NCI-H1930 (cell line): ENCODE data around the gene RTN4RL1.

Experiments
- DNase-seq, 2 experiments: peaks; one replicate each; lab custom pipeline; 2025; lab: John Stamatoyannopoulos, UW

RTN4RL1 gene

DNA sequence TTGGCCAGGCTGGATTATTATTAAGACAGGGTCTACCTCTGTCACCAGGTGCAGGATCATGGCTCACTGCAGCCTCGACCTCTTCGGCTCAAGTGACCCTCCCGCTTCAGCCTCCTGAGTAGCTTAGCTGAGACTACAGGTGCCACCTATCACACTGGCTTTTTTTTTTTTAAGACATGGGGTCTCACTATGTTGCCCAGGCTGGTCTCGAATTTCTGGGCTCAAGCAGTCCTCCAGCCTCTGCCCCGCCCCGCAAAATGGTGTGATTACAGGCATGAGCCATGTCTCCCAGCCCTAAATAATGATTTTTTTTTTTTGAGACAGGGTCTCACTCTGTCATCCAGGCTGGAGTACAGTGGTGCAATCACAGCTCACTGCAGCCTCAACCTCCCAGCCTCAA is 22.5 kb upstream of the RTN4RL1 start:
- no peak for DNase-seq

DNA sequence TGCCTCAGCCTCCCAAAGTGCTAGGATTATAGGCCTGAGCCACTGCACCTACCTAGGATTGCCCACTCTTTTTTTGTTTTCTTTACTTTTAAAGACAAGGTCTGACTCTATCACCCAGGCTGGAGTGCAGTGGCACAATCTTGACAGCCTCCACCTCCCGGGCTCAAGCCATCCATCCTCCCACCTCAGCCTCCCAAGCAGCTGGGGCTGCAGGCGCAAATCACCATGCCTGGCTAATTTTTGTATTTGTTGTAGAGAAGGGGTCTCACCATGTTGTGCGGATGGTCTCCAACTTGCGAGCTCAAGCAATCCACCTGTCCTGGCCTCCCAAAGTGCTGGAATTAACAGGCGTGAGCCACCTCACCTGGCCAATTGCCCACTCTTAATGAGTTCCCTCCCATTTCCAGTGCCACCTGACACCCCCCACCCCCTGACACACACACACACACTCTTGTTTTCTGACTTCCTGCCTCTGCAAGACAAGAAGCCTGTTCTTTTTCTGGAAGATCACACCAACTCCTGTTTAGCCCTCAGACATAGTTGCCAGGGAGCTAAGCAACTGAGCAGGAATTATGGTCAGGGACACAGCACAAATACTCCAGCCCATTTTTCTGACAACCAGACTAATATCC is 19.2 kb upstream of the RTN4RL1 start:
- no peak for DNase-seq

DNA sequence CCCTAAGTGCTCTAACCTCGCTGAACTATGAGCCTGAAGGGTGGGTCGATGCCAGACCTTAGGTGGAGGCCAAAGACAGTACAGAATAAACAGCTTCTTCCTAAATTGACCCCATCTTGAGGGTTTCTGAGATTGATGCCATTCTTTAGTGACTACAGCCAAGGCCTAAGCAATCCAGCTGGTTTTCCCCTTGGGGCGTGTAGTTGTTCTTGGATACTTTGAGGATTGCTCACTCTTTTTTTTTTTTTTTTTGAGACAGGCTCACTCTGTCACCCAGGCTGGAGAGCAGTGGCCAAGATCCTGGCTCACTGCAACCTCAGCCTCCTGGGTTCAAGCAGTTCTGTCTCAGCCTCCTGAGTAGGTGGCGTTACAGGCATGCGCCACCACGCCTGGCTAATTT is 18.7 kb upstream of the RTN4RL1 start:
- DNase-seq: no peak

DNA sequence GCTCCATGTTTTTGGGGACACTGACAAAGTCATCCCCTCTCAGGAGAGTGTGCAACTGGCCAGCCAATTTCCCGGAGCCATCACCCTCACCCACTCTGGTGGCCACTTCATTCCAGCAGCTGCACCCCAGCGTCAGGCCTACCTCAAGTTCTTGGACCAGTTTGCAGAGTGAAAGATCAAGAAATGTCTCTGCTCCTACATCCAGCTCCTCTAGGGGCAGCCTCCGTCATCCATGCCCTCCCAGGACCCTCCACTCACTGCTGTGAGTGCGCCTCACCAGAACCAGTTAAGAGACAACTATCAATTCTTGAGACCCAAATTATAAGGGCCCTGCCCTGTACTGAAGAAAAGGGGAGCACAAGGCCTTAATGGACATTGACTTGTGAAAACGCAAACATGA is 17.8 kb upstream of the RTN4RL1 start:
- no peak for DNase-seq

DNA sequence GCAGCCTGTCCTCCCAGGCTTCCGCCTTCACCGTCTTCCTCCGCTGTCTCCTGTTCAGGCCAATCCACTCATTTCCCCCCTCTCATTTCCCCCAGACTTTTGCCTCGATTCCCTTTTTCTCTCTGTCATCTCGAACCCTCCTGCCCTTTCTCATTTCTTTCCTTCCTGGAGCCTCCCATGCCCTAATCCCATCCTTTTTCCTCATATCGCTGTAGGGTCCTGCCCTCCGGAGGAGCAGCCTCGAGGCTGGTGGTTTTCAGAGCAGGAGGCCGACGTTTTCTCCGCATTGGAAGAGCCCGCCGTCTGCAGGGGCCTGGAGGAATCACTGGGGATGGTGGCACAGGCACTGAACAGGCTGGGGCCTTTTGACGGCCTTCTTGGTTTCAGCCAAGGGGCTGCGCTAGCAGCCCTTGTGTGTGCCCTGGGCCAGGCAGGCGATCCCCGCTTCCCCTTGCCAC is 17.3 kb upstream of the RTN4RL1 start:
- DNase-seq: peak; percentile 31 to 54

DNA sequence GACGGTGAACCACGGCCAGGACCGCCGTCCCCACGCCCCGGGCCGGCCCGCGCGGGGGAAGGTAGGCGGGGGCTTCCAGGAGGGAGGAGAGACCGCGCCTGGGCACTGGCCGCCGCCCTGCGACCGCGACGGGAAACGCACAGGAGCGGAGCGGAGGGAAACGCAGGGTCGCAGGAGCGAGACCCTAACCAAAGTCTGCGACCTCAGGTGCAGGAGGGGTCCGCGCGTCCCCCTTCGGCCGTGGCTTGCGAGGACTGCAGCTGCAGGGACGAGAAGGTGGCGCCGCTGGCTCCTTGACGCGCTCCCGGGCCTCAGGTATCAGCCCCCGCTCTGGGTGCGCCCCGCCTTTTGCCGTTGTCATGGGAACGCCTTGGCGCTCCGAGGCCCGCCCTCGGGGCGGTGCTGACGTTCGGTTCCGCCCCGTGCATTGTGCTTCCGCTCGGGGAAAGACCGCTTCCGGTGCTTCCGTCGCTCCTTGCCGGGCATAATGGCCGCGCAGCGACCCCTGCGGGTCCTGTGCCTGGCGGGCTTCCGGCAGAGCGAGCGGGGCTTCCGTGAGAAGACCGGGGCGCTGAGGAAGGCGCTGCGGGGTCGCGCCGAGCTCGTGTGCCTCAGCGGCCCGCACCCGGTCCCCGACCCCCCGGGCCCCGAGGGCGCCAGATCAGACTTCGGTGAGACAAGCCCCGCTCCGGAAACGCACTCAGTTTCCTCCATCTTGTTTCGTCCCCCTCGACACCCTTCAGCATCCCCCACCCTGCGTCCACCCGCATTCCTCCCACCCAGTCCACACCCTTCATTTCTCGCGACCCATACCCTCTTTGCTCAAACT is 16.6 kb upstream of the RTN4RL1 start, which contains the start of gene OVCA2:
Gene OVCA2 (plus strand): TSS at position 462 of the 829 bp plus-strand sequence. CDS start 26 bp downstream, at position 488.
- peak; percentile 92 to 98 for DNase-seq

DNA sequence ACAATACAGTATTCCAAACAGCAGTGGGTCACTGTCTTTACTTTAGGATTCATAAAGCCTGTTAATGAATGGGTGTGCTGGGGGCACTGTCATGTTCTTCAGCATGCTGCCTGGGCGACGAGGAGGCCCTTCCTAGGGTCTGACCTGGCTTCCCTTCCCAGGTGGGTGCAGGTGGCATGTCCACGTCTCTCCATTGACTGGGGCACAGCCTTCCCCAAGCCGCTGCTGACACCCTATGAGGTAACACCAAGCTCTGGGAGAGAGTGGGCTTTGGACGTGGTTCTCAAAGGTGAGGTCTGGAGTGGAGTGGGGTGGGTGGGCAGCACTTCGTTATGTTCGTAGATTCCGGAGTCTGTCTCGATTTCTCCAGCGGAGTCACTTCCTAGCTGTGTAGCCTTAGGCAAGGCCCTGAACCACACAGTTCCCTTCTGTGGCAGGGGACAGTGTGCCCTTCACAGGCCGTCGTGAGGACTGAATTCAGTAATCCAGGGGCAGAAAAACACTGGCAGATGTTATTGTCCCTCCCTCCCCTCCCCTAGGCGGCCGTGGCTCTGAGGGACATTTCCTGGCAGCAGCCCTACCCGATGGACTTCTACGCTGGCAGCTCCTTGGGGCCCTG is 15.9 kb upstream of the RTN4RL1 start:
- no peak for DNase-seq

DNA sequence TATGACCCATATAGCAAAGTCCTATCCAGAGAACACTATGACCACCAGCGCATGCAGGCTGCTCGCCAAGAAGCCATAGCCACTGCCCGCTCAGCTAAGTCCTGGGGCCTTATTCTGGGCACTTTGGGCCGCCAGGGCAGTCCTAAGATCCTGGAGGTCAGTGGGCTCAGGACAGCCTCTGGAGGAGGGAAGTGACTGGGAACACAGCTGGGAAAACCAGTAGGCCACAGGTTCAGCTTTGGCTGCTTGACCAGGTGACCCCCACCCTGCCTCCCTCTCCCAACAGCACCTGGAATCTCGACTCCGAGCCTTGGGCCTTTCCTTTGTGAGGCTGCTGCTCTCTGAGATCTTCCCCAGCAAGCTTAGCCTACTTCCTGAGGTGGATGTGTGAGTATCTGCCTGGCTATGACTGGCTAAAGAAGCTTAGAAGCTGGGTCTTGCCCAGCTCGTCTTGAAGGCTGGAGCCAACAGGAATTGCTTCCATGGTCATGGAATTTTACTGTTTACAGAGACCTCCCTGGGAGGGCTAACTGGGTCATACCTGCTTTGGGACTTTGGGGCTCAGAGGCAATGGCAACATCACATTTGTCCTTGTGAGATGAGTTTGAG is 15.2 kb upstream of the RTN4RL1 start:
- DNase-seq: no peak

DNA sequence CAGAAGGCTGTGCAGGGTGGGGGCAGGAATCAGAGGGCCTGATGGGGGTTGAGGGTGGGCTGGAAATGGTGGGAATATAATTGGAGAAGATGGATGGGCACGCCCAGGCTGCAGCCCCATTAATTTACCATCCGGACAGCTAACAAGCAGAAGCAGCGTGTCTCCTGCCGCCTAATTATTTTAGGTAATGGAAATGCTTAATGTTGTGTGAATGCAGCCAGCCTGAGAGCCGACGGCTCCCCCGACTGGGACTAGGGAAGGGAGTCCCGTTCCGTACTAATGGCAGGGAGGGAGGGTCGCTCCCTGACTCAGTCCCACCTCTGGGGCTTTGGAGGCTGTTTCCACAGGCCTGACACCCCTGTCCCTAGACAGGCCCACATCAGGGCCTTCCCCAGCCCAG is 12.0 kb upstream of the RTN4RL1 start:
- DNase-seq: no peak

DNA sequence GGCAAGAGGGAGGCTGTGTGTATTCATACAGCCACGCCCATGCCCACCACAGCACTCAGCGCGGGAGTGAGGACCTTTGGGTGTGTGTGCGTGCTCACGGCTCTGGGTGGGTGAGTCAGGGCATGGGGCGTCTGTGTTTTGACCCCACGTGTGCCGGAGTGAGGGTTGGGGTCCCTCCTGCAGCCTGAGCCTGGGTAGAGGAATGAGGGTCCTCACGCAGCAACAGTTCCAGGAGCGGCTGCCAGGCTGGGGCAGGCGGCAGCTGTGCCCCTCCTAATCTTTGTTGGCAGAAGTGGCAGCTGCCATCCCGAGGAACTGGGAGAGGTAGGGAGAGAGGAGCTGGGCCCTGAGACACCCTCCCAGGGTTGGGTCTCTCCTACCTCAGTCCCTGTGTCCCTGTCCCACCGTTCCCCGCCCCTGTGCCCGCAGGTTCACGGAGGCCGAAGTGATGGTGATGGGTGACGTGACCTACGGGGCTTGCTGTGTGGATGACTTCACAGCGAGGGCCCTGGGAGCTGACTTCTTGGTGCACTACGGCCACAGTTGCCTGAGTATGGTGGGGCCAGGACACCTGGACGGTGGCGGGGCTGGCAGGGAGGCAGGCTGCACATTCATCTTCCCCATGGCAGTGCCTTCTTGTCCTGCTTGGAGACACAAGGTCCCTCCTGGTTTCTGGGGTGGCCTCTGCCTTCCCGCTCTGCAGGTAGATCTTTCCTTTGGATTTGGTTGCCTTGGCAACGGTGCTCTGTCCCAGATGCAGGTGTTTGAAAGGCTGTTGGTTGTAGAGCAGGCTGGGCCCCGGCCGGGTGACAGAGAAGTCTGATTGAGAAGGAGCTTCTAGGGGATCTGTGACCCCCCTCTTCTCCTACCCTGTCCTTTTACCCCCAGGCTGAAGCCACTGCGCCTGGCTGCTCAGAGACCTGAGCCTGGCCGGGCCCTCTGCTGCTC is 10.7 kb upstream of the RTN4RL1 start:
- DNase-seq: no peak

DNA sequence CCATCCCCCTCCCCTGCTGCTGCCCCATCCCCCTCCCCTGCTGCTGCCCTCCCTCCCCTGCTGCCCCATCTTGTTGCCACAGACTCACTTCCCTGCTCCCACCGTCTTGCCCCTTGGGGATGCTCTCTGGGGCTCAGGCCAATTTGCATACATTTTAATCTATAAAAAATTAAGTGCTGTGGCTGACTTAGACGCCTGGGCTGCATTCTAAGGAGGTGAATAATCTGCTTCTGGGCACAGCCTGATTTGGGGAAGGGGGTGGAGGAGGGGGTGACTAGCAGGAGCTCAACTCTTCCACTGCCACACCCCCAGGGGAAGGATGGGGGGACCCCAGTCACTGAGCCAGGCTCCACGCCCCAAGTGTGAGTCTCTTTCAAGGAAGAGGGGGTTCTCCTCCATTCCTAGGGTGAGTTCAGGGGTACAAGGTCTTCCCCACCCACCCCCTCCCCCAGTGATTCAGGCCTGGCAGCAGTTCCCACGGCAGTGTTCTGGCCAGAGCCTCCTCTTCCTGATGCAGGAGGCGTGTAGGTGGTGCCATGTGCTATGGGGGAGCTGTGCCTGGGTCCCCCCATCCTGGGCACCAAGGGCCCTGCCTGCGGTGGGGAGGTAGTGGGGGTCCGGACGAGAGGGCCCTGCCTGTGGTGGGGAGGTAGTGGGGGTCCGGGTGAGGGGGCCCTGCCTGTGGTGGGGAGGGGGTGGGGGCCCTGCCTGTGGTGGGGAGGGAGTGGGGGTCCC is 9.8 kb upstream of the RTN4RL1 start:
- no peak for DNase-seq

DNA sequence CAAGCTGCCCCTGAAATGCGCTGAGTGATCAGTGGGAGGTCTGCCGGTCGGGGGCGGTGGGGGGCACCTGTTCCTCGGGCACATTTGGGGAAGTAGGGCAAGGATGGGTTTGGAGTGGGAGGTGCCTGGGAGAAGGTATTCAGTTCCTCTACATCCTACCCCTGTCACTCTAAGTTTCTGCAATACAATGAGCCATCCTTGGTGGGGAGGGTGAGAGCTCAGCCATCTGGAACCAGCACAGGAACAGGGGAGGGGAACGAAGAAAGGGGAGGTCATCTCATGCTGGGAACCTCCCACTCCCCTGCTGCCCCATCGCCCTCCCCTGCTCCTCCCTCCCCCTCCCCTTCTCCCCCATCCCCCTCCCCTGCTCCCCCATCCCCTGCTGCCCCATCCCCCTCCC is 9.0 kb upstream of the RTN4RL1 start:
- DNase-seq: no peak

DNA sequence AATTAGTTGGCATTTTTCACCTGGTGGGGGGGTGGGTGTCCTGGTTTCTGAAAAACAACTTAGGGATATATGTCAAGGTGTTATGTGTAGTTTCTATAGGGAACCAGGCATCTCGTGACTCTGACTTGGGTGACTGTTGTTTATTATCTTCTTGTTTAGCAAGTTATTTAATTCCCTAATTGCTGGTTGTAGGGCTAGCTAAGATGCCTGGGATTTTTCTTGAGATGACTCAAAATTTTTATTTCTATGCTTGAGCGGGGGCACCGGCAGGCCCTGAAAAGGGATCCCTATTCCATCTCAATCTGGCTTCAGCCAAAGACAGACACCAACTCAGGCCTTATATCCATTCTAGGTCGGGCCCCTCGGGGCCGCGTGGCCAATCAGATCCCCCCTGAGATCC is 8.0 kb upstream of the RTN4RL1 start:
- no peak for DNase-seq

DNA sequence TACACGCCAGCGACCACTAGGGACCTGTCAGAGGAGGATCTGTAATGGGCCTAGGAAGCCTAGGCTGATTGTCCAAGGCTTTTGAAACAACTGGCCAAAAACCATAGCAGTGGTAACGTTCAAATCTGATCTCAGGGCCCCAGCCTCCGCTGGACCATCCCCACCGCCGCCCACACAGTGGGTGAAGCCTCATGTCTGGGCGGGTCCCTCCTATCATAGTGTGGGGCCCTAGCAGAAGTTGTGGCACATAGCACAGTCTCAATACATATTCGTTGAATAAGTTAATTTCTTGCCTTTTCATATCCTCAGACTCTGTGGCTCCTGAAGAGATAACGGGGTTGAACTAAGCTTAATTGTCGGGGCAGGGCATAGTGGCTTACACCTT is 5.6 kb upstream of the RTN4RL1 start:
- DNase-seq: peak in 1 of 2 experiments; percentile 47

DNA sequence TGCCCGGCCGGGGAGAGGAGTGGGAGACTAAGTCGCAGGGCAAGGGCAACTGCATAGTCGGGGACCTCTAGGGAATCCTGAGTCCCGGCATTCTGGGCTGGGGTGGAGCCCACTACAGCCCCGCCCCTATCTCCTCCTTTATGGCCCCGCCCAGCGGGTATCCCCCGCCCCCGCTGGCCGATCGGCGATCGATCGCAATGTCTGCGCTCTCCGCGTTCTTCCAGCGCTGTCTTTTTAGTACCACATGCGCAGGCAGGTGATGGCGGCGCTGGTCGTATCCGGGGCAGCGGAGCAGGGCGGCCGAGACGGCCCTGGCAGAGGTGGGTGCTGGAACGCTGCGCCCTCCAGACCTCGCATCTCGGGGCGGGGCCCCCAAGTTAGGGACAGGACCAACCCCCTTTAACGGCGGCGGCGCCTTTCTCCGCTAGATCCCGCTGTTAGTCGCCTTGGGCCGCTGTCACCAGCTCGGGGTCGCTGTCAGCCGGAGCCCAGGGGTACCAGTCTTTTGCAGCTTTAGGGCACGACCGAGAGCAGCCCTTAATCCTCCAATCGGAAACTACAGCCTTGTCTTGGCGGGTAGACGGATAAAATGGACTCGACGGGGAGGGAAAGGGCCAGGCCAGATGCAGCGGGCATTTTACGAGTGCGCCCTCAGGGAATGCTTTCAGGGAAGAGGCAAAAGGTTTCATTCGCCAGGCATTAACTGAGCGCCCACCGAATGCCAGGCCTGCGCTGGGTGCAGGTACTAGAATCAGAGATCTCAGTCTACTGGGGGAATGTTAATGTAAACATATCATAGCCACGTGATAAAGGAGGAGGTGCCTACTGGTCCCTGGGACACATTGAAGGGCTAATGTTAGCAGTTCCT is 5.0 kb upstream of the RTN4RL1 start, which contains the start of gene DPH1:
Gene DPH1 (plus strand): TSS at position 243 of the 868 bp plus-strand sequence. CDS start 17 bp downstream, at position 260.
- DNase-seq: peak; percentile 75 to 88

DNA sequence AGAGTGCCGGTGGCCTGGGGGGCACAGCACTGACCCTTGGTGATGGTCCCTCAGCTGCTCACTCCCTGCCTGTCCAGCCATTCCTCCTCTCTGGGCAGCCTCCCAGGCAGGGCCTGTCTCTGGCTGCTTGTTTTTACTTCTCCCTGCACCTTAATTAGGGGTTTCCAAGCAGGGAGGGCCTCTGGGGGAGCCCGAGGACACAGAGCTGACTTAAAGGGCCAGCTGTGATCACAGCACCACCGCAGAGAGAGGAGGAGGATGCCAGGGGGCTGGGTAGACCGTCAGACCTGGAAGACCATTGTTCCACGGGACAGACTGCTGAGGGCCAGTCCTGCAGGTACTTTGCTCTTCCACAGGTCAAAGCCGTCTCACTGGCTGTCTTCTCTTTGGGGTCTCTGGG is 3.6 kb upstream of the RTN4RL1 start:
- no peak for DNase-seq

DNA sequence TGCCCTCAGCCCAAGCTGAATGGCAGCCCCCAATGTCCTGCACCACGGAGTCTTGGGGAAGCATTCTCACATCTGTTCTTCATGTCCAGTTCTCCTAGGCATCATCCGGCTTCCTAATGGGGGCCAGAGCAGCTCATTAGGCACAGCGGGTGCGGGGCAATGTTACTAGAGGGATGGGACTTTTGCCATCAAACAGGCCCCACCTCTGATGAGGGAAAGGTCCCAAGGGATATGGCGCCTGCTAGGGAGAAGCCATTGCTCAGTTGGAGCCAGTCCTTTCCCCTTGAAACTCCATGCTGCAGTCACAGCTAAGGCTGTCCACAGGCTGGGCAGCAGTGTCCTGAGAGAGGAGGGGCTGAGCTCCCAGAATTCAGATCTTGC is 3.1 kb upstream of the RTN4RL1 start:
- DNase-seq: no peak

DNA sequence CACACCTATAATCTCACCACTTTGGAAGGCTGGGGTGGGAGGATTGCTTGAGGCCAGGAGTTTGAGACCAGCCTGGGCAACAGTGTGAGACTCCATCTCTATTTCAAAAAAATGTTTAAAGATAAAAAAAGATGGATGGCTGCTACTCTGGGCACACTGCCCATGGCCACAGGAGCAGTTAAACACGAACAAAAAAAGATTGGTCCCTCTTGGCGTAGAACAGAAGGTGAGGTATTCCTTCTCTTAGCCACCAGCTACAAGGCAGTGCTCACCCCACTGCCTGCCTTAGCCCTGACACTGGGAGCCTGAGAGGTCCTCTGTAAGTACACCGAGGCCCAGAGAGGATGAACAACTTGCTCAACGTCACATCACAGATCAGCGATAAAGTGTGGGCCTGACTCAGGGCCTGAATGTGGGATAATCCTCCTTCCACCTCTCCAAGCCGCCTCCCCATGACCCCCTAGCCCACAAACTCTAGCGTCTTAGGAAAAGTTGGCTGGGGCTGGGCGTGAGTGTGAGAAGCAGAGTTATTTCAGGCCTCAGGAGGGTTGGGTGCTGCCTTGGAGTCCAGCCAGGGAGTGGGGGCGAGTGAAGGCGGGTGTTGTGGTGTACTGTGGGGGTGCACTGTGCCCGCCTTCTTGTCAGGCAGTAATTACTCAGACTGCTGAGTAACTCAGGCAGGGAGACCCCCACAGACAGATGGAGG is 2.5 kb upstream of the RTN4RL1 start:
- DNase-seq: no peak
